Stimulated activated CD4-positive, alpha-beta T cell treated with anti-CD3 and anti-CD28 coated beads, Interleukin-2, amount 100 ng/mL, for 4 hours (primary cell): Measurements from ENCODE around the gene POLR3K.
"Not testable (repeated sequence)": the region's sequence is repeated elsewhere in the genome, so short reads cannot be mapped to it uniquely, and the experiment has no call there.

Experiments used
- DNase-seq: peaks from one replicate; pipeline ENCODE4 v3.0.0-alpha.2; 2020; ENCODE audit warnings: low read depth

Gene POLR3K

DNA sequence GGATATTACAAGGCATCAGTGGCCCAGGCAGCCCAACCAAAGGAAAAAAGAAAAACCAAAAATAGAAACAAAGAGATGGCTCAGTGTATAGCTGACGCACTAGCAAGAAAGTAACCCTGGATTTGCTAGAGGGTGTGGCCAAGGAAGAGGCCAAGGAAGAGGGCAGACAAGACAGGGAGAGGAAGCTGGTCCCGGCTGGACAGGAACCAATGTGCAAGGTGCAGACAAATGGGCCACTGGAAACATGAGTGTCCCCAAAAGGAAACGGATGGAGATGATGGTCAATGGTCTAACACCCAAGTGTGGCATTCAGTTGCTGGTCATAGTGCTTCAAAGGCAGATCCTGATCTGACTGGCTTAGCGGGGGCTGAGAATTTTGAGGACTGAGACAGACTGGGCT lies 10.7 kb downstream of the POLR3K start:
- no peak for DNase-seq

DNA sequence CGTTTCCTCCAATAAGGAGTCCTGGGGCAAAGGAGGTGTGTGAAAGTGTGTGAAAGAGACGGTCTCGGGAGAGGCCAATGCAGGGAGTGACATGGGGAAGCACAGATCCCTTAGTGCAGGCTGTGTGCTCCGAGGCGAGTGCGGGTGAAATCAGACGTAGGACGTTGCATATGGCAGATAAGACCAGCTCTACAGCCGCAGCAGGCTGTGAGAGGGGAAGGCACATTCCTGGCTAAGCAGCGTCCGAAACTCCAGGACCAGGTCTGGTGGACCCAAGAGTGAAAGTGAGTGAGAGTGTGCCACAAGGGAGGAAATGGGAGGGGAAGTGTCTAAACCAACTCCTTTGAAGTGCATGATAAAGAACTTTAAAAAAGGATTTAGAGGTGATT lies 11.3 kb downstream of the POLR3K start:
- DNase-seq: no peak

DNA sequence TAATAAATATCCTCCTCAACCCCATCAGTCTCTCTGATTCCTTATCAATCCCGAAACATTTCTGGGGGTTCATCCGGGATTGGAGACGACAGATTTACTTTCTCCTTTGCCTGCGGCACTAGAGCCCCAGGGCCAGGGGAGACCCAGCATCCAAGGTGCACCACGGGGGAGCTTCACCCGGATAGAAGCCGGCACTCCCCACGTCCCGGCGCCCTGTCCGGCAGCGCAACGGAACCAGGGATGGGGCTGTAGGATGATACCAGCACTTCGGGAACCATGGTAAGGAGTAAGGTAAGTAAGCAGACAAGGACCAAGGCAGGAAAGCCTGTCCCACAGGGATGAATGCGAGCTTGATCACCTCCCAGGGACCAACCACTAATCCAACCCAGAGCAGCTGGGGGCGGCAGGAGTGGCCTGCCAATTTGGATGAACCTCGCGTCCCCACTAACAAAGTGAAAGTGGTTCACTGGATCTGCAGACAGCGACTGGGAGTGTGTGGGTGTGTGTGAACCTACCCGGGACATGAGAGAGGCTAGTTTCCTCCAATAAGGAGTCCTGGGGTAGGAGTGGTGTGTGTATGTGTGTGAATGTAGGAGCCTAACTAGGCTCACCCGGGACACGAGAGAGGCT lies 11.9 kb downstream of the POLR3K start:
- no peak for DNase-seq

DNA sequence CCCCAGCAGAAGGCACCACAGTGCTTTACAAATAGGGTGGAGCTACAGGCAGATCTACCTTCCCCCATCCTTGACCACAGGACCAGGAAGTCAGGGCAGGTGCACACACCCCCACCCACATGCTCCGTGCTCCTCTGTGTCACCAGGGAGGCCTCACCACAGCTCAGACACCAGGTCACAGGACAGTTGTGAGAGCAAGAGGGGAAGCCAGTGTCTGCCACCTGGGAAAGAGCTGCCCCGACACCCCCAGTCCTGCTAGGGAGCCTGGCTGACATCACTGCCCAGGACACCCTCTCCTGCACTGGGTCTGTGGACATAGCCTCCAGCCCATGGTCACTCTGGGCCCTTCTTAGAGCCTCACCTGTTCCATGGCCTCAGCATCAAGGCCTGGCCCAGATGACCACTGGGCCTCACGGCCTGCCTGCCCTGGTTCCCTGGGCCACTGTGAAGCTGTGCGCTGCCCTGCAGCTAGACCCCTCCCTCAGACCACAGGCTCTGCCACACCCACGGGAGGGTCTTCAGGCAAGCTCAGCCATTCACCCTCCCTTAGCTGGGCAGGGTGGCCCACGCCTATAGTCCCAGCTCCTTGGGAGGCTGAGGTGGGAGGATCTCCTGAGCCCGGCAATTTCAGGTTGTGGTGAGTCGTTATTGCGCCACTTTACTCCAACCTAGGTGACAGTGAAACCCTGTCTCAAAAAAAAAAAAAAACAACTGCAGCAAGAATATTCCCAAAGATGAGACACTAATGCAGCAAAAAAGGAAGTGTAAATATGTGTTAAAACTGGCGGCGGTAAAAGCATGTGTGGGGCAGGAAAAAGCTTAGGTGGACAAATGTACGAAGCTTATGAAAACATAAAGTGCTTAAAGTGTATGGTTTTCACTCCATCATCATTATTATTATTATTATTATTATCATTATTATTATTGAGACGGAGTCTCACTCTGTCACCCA lies 14.2 kb downstream of the POLR3K start:
- peak; percentile 13 for DNase-seq

DNA sequence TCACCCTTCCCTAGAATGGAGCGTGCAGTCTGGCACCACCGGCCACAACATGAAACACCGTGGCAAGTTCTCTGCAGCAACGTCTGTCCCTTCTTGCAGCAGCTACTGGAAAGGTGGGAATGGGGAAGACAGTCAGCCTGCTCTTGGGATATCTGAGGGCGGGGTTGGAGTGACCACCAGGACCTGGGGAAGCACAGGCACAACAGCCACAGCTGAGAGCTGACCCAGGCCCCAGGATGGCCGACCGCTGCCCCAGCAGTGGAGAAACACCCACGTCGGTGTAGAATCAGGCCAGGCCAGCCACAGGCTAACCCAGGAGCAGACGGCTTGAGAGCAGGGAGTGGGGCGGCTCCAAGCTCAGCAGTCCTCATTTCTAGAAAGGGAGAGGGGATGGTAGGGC lies 15.2 kb downstream of the POLR3K start:
- DNase-seq: not testable (repeated sequence)

DNA sequence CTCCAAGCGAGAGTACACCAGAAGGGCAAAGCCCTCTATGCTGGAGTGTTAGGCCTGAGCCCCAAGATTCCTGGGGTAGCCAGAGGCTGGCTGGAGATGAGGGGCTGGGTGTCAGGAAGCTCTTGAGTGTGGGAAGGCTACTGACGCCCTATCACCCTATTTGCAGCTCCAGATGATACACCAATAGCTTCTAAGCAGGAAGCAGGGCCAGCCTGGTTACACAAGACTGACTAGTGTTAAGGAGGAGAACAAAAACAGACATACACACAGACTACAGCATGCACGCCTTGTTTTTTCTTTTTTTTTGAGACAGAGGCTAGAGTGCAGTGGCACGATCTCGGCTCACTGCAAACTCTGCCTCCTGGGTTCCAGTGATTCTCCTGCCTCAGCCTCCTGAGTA lies 15.9 kb downstream of the POLR3K start:
- no peak for DNase-seq

DNA sequence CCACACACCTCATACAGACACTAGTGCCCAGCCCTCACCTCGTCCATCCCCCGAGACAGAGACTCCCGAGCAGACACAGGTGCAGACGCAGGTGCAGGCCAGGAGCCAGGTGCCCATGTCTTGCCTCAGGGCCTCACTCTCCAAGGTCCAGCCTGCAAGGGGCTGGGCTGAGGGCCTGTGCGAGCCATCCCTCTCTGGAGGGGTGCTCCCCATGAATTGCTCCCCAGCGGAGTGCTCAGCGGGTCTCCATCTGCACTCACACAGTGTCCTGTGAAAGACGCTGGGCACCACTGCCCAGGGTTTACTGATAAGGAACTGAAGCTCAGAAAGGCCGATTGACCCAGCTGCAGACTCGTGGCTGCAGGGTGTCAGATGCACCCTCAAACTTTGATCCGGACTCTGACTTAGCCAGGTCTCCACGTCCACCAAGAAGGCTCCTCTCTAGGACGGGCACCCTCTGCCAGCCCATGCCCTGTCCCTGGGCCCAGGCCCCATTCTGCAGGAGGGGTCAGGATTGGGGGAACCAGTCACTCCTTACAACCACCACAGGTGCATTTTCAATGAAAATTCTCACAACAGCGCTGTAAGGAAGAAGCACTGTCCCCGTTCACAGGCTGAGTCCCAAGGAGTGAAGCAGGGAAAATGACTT lies 16.9 kb downstream of the POLR3K start:
- no peak for DNase-seq

DNA sequence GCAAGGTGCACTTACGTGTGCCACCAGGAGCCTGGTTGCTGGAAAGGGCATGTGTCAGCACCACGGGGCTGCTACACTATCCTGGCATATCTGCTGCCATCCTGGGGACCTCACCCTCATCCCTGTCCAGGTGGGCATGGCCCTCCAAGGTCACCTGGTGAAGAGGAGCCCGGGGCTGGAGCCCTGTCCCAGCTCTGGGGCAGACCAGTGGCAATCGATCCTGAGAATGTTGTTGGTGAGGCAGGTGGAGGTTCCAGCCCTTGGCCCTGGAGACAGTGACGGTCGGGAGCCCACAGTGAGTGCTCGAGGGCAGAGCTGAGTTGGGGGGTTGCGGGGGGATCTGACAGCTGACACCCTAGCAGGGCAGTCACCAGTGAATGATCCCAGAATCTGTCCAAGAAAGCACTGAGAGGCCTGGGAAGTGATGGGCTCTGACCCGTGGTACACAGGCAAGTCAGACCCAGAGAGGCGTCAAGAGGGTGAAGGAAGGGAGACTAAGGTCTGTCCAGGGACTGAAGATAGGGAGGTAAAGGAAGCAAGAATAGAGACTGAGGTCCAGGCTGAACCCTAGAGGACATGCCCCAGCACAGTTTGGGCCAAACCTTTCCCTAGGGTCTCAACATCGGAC lies 17.6 kb downstream of the POLR3K start:
- DNase-seq: no peak

DNA sequence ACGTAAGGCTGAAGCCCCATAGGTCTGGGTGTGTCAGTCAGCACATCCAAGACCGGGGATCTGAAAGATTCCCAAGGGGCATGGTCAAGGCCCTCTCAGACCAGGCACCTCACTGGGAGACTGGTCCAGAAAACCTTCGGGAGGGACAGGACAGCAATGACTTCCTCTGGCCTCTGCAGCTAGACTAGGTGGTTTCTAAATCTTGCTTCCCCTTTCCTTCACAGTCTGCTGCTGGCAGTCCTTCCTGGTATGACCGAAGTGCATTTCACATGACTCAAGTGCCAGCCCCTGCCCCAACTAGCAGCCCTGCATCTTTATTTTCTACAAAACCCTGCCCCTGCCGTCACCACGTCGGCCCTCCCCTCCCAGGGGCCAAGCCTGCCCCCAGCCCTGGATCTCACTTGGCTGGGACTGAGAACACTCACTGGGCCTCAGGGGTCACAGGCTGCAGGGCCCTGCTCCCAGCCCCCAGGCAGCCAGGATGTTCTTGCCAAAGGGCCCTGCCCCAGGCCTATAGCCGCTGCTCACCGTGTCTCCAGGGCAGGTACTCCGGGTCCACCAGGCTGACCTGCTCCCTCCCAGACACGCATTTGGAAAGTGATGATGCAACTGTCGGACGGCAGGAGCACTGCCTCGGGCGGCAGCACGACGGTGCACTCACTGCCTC lies 18.3 kb downstream of the POLR3K start:
- DNase-seq: no peak

DNA sequence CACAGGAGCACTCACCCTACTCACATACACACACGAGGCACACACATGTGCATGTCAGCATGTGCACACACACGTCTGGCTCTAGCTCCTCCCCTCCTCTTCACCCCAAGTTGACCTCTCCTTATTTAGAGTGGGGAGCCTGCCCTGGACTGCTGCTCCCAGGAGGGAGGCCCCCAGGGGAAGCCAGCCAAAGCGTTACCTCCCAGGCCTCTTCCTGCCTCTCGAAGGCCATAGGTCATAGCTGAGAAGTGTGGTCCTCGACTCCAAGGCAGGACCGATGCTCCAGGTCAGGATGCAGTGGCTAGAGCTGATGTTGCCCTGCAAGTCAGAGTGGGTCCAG lies 18.8 kb downstream of the POLR3K start:
- DNase-seq: no peak

DNA sequence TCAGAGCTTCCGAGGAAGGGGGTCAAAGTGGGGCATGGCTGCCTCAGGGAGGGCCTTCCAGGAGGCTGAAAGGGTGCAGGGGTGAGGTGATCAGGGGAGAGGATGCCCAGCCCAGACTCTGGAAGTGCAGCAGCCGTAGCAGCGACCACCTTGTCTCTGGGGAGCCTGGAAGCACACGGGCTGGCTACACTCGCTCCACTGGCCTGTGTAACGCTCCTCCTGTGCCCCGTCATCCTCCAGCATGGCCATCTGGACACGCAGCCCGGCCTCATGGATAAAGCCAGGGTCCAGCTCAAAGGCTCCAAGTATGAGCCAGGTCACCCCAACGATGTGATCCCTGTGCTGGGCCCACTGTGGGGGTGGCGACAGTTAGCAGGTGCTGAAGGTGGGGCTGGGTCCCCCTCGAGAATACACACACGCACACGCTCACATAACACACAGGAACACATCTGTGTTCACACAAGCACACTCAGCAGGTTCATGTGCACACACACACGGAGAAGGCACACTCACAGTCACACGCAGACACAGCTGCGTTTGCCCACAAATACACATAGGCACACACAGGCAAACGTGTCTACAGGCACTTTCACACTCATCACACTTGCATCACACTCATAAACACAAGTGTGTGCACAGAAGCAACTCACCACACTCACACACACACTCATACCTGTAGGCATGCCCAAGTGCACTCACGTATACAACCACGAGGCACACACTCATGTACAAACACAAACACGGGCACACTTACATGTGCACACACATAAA lies 19.3 kb downstream of the POLR3K start:
- DNase-seq: no peak

DNA sequence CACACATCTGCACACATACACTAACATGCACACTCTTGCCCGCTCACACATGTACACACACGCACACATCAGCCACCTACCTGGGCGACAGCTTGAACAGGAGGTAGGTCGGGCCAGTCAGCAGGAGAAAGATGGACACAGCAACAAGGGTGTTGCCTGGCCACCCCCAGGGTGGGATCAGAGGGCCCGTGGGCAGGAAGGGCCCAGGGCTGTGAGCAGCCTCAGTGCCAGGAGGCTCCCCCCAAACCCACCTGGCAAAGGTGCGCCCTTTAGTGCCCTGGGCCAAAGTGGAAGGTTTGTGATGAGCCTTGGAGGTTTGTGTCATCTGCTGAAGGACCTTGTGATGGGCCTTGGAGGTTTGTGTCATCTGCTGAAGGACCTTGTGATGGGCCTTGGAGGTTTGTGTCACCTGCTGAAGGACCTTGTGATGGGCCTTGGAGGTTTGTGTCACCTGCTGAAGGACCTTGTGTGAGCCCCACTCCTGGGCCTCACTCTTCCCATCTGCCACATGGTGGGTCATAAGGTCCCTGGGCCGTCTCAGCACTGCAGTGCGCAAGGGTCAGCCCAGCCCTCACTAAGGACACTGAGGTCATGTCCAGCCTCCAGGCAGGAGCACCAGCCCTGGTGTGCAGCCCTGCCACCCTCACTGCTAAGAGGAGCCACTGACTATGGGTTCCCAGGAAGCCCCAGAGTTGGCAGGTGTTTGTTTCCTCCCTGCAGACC lies 20.1 kb downstream of the POLR3K start:
- DNase-seq: not testable (repeated sequence)

DNA sequence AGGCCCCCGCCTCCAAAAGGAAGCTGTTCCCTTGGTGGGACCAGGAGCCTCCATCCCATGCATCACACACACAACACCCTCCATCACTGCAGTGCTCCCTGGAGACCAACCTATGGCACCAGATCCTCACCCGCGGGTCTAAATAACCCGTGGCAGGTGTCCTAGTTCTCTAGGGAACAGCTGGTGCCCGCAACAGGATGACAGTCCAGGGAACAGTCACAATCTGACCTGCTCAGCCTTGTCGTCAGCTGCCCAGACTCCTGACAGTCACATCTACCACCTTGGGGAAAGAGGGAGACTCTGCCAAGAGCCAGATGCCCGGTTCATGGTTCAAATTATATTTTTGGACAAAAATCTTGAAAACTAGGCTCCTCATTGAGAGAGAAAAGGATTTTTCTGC lies 22.8 kb downstream of the POLR3K start:
- not testable (repeated sequence) for DNase-seq

DNA sequence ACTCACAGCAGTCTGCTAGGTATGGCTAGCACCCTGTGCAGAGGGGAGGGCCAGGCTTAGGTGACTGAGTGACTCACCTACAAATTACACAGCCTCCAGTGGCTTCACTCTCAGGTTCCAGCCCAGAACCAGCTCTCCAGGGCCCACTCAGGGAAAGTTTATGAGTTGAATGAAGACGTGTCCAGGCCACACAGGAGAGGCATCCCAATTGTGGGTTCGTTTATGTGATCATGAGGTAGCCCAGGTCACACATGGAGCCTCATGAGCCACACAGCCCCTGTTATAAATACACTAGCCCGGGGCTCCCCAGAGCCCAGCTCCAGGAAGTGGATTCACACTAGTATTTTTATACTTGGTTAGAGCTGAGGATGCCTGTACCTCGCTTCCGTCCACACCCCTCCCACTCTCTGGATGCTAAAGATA lies 27.5 kb downstream of the POLR3K start:
- not testable (repeated sequence) for DNase-seq

DNA sequence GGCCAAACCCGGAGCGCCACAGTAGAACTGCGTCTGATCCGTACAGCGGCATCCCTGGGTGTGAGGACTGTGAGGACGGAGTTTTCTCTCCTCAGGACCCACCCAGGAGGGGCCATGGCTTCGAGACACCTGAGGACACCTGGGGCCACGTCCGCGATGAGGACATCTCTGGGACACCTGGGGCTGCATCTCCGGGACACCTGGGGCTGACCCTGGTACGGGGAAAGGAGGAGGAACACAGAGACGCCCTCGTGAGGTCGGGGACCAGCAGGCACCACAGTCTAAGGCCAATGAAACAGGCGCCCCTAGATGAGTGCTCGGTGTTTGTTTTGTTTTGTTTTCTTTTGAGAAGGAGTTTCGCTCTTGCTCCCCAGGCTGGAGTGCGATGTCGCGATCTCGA lies 29.3 kb downstream of the POLR3K start:
- DNase-seq: not testable (repeated sequence)

DNA sequence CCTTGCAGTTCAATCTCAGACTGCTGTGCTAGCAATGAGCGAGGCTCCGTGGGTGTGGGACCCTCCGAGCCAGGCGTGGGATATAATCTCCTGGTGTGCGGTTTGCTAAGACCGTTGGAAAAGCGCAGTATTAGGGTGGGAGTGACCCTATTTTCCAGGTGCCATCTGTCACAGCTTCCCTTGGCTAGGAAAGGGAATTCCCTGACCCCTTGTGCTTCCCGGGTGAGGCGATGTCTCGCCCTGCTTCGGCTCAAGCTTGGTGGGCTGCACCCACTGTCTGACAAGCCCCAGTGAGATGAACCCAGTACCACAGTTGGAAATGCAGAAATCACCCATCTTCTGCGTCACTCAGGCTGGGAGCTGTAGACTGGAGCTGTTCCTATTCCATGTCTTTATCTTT lies 32.5 kb downstream of the POLR3K start:
- not testable (repeated sequence) for DNase-seq

DNA sequence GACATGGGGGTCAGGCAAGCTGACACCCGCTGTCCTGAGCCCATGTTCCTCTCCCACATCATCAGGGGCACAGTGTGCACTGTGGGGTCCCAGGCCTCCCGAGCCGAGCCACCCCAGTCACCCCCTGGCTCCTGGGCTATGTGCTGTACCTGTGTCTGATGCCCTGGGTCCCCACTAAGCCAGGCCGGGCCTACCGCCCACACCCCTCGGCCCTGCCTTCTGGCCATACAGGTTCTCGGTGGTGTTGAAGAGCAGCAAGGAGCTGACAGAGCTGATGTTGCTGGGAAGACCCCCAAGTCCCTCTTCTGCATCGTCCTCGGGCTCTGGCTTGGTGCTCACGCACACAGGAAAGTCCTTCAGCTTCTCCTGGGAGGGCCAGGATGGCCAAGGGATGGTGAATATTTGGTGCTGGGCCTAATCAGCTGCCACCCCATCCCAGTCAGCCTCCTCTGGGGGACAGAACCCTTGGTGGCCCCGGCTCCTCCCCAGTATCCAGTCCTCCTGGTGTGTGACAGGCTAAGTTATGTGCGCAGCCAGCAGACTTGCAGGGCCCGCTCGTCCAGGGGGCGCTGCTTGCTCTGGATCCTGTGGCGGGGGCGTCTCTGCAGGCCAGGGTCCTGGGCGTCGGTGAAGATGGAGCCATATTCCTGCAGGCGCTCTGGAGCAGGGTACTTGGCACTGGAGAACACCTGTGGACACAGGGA lies 36.2 kb downstream of the POLR3K start:
- not testable (repeated sequence) for DNase-seq

DNA sequence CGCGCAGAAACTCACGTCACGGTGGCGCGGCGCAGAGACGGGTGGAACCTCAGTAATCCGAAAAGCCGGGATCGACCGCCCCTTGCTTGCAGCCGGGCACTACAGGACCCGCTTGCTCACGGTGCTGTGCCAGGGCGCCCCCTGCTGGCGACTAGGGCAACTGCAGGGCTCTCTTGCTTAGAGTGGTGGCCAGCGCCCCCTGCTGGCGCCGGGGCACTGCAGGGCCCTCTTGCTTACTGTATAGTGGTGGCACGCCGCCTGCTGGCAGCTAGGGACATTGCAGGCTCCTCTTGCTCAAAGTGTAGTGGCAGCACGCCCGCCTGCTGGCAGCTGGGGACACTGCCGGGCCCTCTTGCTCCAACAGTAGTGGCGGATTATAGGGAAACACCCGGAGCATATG lies 42.6 kb downstream of the POLR3K start:
- DNase-seq: peak; percentile 85

DNA sequence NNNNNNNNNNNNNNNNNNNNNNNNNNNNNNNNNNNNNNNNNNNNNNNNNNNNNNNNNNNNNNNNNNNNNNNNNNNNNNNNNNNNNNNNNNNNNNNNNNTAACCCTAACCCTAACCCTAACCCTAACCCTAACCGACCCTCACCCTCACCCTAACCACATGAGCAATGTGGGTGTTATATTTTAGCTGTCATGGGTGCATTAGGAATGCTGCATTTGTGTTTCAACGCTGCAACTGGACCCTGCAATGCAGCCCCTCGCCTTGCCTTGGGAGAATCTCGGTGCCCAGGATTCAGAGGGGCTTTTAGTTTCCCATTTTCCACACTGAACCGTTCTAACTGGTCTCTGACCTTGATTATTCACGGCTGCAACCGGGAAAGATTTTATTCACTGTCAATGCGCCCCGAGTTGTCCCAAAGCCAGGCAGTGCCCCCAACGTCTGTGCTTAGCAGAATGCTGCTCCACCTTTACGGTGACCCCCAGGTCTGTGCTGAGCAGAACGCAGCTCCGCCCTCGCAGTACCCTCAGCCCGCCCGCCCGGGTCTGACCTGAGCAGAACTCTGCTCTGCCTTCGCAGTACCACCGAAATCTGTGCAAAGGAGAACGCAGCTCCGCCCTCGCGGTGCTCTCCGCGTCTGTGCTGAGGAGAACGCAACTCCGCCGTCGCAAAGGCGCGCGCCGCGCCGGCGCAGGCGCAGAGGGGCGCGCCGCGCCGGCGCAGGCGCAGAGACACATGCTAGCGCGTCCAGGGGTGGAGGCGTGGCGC lies 43.3 kb downstream of the POLR3K start:
- DNase-seq: no peak
